GM12878 (cell line): ENCODE measurements around the gene RUFY2. TPM values are rescaled to one million over a fixed set of nuclear protein-coding genes. Genes with fewer than 3 reads are reported as not detected.

Source experiments
- ATAC-seq: fragments of 200-7000 bp; cut with Tn5 transposase; 3 replicates; pipeline ENCODE4 v1.9.1; 2020; ENCODE audit warnings: mild to moderate bottlenecking, moderate library complexity
- BruUV-seq: library from RNA; stranded (reverse); fragments of 400-500 nt; replicated peaks from 2 replicates; lab custom pipeline; 2021; lab: Mats Ljungman, UMichigan
- CTCF ChIA-PET: fragments of 300-600 bp; sonication (Branson Sonifier 250); formaldehyde crosslinking; extraction: SDS; loops from one replicate; lab custom pipeline; 2021; ENCODE audit warnings: inconsistent platforms; lab: Yijun Ruan, JAX
- POLR2A ChIA-PET: fragments of 350-600 bp; formaldehyde crosslinking; extraction: SDS; loops from one replicate; lab custom pipeline; 2021; ENCODE audit warnings: inconsistent platforms; lab: Charles Lee
- RAD21 ChIA-PET: fragments of 300-600 bp; sonication (Branson Sonifier 250); formaldehyde crosslinking; loops from one replicate; lab custom pipeline; 2023; ENCODE audit warnings: antibody characterized with exemption; ENCODE audit not compliant: unreplicated experiment; lab: Charles Lee
- SMC1A ChIA-PET: fragments of 300-600 bp; sonication (Branson Sonifier 250); formaldehyde crosslinking; loops from one replicate; lab custom pipeline; 2023; ENCODE audit not compliant: unreplicated experiment, uncharacterized antibody; lab: Charles Lee
- DNase-seq: peaks from one replicate; pipeline ENCODE4 v3.0.0-alpha.2; 2011; ENCODE audit warnings: low read depth, low spot score
- FAIRE-seq: peaks from 3 replicates; lab custom pipeline; 2011; peaks lifted over from hg19 to GRCh38; lab: Jason Lieb, UNC
- H2AFZ ChIP-seq: 2 replicates; pipeline ENCODE4 v1.6.0; 2011; ENCODE audit warnings: low read depth, low read length, control low read depth; ENCODE audit not compliant: control insufficient read depth
- H3K27ac ChIP-seq: 2 replicates; pipeline ENCODE4 v1.5.1; 2011; ENCODE audit warnings: control low read depth; ENCODE audit not compliant: control insufficient read depth, insufficient read depth
- H3K27me3 ChIP-seq, 2 experiments: replicated peaks in 1 of 2; 2 replicates each; pipeline versions ENCODE4 v1.6.0 to v1.6.1; 2011; ENCODE audit warnings: low read length in 1 of 2; ENCODE audit not compliant: control insufficient read depth in 2 of 2, insufficient read depth in 2 of 2
- H3K36me3 ChIP-seq, 2 experiments: 2 replicates each; pipeline ENCODE4 v1.5.1; 2011; ENCODE audit warnings: low read length in 1 of 2; ENCODE audit not compliant: control insufficient read depth in 2 of 2, insufficient read depth in 2 of 2
- H3K4me1 ChIP-seq: 2 replicates; pipeline ENCODE4 v1.6.1; 2011; ENCODE audit warnings: mild to moderate bottlenecking, low read length, moderate library complexity, mixed read lengths; ENCODE audit not compliant: control insufficient read depth, insufficient read depth
- H3K4me2 ChIP-seq: 2 replicates; pipeline ENCODE4 v1.6.0; 2011; ENCODE audit warnings: control low read depth; ENCODE audit not compliant: control insufficient read depth, insufficient read depth
- H3K4me3 ChIP-seq: fragments of 200-600 bp; sonication (generic); 2 replicates; pipeline ENCODE4 v1.5.1; 2016
- H3K79me2 ChIP-seq: 2 replicates; pipeline ENCODE4 v1.6.0; 2011; ENCODE audit warnings: low read length; ENCODE audit not compliant: control insufficient read depth, insufficient read depth
- H3K9ac ChIP-seq: 2 replicates; pipeline ENCODE4 v1.8.0; 2011; ENCODE audit warnings: low read length, control low read depth, mixed read lengths; ENCODE audit not compliant: control insufficient read depth, insufficient read depth
- H3K9me3 ChIP-seq: replicated peaks from 3 replicates; pipeline ENCODE4 v1.5.1; 2011; ENCODE audit warnings: mild to moderate bottlenecking, low read length; ENCODE audit not compliant: control insufficient read depth, insufficient read depth
- H4K20me1 ChIP-seq: 2 replicates; pipeline ENCODE4 v1.6.0; 2011; ENCODE audit not compliant: control insufficient read depth, insufficient read depth
- BMI1 ChIP-seq: fragments of 450-650 bp; IDR thresholded peaks from 2 replicates; pipeline ENCODE4 v1.6.1; 2016; ENCODE audit warnings: mild to moderate bottlenecking, moderate library complexity, borderline replicate concordance
- CHD2 ChIP-seq: IDR thresholded peaks from 2 replicates; pipeline ENCODE4 v1.6.1; 2011; ENCODE audit warnings: low read depth, low read length, improper control_type of control experiment, borderline replicate concordance
- POLR2AphosphoS5 ChIP-seq: IDR thresholded peaks from 2 replicates; pipeline ENCODE4 v1.6.1; 2011; ENCODE audit warnings: mild to moderate bottlenecking, low read length, inconsistent platforms
- RAD51 ChIP-seq: fragments of 450-650 bp; IDR thresholded peaks from 2 replicates; pipeline ENCODE4 v1.6.1; 2016; ENCODE audit warnings: moderate library complexity, mild to moderate bottlenecking, inconsistent platforms
- SPI1 ChIP-seq: IDR thresholded peaks from 2 replicates; pipeline ENCODE4 v1.6.1; 2011; ENCODE audit warnings: low read depth, mild to moderate bottlenecking, low read length, moderate library complexity, borderline replicate concordance; ENCODE audit not compliant: insufficient read depth
- SREBF2 ChIP-seq: IDR thresholded peaks from 2 replicates; pipeline ENCODE4 v1.6.1; 2012; ENCODE audit warnings: mild to moderate bottlenecking, low read length
- TCF7 ChIP-seq: IDR thresholded peaks from 2 replicates; pipeline ENCODE4 v1.6.1; 2014; ENCODE audit warnings: antibody characterized with exemption, borderline replicate concordance
- ZNF207 ChIP-seq: fragments of 450-650 bp; IDR thresholded peaks from 2 replicates; pipeline ENCODE4 v1.6.1; 2014; ENCODE audit warnings: antibody characterized with exemption, mild to moderate bottlenecking, borderline replicate concordance
- ZSCAN29 ChIP-seq: fragments of 450-650 bp; IDR thresholded peaks from 2 replicates; pipeline ENCODE4 v1.6.1; 2017; ENCODE audit warnings: mild to moderate bottlenecking, moderate library complexity
- WGBS: methylation state at CpG from one replicate; pipeline ENCODE4 v1.1.6; 2016; ENCODE audit warnings: low lambda C conversion rate; ENCODE audit not compliant: insufficient replicate concordance, insufficient coverage; ENCODE audit errors: missing lambda C conversion rate; 5-methylcytosine and 5-hydroxymethylcytosine counted together
- in situ Hi-C: fragments of 300-500 bp; cut with MboI; formaldehyde crosslinking; loops from 9 replicates; pipeline ENCODE4 v1.14.3; 2018; ENCODE audit warnings: mixed read lengths
- intact Hi-C: fragments of 100-400 bp; cut with micrococcal nuclease; formaldehyde crosslinking; loops from one replicate; pipeline ENCODE4 v1.14.2; 2022; ENCODE audit not compliant: unreplicated experiment
- polyA plus RNA-seq, 11 experiments: library from polyadenylated mRNA; depleted of rRNA in 4 of 11; unstranded in 6 of 11; stranded (reverse) in 5 of 11; fragments of >200 nt; fragmentation: Nextera tagmentation in 4 of 11; fragmentation: Illumina TruSeq in 1 of 11; extraction: Ambion mirVana in 4 of 11; extraction: Trizol in 1 of 11; gene quantifications; 1 replicate in 1 of 11; 2 replicates in 10 of 11; pipeline versions ENCODE4 v1.2.1 to v1.2.3, GENCODE V29; 2011 to 2016; ENCODE audit warnings: inconsistent platforms in 2 of 11, missing spikeins in 2 of 11, low read depth in 1 of 11
- total RNA-seq, 4 experiments: library from RNA; depleted of rRNA in 3 of 4; stranded (reverse); fragments of >200 nt in 3 of 4; fragmentation: Illumina TruSeq in 1 of 4; extraction: Trizol in 1 of 4; gene quantifications; 2 replicates each; pipeline versions ENCODE4 v1.2.1 to v1.2.3, GENCODE V29; 2013 to 2021
- TF ChIP-seq, protein P1 (sequence below): fragments of 450-650 bp; IDR thresholded peaks from 2 replicates; pipeline ENCODE4 v1.6.1; 2017; ENCODE audit warnings: mild to moderate bottlenecking
- TF ChIP-seq, protein P2 (sequence below): fragments of 450-650 bp; IDR thresholded peaks from 2 replicates; pipeline ENCODE4 v1.6.1; 2018; ENCODE audit warnings: borderline replicate concordance, mild to moderate bottlenecking; ENCODE audit not compliant: partially characterized antibody
- TF ChIP-seq, protein P3 (sequence below): fragments of 450-650 bp; IDR thresholded peaks from 2 replicates; pipeline ENCODE4 v1.6.1; 2014; ENCODE audit warnings: mild to moderate bottlenecking
- TF ChIP-seq, protein P4 (sequence below): IDR thresholded peaks from 2 replicates; pipeline ENCODE4 v1.6.1; 2011; ENCODE audit warnings: borderline replicate concordance, low read depth, mild to moderate bottlenecking, moderate library complexity, low read length; ENCODE audit not compliant: insufficient read depth, poor library complexity, severe bottlenecking

Gene RUFY2
- total and polyA plus RNA-seq, 10 of the 15 experiments (the other 5 are each of a cell fraction or from before 2014, with no cell fraction given): 1.7 to 8.4 (median 5.8) TPM

DNA sequence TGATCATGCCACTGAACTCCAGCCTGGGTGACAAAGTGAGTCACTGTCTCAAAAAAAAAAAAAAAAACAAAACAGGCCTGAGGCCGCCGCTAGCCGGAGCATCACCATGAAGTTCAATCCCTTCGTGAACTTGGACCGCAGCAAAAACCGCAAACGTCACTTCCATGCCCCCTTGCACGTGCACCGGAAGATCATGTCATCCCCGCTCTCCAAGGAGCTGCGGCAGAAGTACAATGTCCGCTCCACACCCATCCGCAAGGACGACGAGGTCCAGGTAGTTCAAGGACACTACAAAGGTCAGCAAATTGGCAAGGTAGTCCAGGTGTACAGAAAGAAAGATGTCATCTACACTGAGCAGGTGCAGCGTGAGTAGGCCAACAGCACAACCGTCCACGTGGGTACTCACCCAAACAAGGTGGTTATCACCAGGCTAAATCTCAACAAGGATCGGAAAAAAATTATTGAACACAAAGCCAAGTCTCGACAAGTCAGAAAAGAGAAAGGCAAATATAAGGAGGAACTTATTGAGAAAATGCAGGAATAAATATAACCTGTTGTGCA, 17.5 kb upstream of the RUFY2 start:
- H3K27me3 ChIP-seq: no peaks in the 10 kb centered on the region
- CTCF ChIA-PET: no interaction called here
- no peaks in the 10 kb centered on the region for H3K9me3 ChIP-seq
- H3K4me2 ChIP-seq: no peak overlapping the region
- no peak overlapping the region for H2AFZ ChIP-seq
- no peak for TF ChIP-seq BMI1
- no peak for TF ChIP-seq SPI1
- no peak for TF ChIP-seq ZSCAN29
- no peak for TF ChIP-seq ZNF207
- no peak for TF ChIP-seq SREBF2
- TF ChIP-seq RAD51: no peak
- TF ChIP-seq, protein P1, sequence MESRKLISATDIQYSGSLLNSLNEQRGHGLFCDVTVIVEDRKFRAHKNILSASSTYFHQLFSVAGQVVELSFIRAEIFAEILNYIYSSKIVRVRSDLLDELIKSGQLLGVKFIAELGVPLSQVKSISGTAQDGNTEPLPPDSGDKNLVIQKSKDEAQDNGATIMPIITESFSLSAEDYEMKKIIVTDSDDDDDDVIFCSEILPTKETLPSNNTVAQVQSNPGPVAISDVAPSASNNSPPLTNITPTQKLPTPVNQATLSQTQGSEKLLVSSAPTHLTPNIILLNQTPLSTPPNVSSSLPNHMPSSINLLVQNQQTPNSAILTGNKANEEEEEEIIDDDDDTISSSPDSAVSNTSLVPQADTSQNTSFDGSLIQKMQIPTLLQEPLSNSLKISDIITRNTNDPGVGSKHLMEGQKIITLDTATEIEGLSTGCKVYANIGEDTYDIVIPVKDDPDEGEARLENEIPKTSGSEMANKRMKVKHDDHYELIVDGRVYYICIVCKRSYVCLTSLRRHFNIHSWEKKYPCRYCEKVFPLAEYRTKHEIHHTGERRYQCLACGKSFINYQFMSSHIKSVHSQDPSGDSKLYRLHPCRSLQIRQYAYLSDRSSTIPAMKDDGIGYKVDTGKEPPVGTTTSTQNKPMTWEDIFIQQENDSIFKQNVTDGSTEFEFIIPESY: no peak
- TF ChIP-seq, protein P2, sequence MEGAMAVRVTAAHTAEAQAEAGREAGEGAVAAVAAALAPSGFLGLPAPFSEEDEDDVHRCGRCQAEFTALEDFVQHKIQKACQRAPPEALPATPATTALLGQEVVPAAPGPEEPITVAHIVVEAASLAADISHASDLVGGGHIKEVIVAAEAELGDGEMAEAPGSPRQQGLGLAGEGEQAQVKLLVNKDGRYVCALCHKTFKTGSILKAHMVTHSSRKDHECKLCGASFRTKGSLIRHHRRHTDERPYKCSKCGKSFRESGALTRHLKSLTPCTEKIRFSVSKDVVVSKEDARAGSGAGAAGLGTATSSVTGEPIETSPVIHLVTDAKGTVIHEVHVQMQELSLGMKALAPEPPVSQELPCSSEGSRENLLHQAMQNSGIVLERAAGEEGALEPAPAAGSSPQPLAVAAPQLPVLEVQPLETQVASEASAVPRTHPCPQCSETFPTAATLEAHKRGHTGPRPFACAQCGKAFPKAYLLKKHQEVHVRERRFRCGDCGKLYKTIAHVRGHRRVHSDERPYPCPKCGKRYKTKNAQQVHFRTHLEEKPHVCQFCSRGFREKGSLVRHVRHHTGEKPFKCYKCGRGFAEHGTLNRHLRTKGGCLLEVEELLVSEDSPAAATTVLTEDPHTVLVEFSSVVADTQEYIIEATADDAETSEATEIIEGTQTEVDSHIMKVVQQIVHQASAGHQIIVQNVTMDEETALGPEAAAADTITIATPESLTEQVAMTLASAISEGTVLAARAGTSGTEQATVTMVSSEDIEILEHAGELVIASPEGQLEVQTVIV: no peak
- TF ChIP-seq, protein P3, sequence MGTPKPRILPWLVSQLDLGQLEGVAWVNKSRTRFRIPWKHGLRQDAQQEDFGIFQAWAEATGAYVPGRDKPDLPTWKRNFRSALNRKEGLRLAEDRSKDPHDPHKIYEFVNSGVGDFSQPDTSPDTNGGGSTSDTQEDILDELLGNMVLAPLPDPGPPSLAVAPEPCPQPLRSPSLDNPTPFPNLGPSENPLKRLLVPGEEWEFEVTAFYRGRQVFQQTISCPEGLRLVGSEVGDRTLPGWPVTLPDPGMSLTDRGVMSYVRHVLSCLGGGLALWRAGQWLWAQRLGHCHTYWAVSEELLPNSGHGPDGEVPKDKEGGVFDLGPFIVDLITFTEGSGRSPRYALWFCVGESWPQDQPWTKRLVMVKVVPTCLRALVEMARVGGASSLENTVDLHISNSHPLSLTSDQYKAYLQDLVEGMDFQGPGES: no peak
- TF ChIP-seq POLR2AphosphoS5: no peak
- TF ChIP-seq CHD2: no peak
- TF ChIP-seq, protein P4, sequence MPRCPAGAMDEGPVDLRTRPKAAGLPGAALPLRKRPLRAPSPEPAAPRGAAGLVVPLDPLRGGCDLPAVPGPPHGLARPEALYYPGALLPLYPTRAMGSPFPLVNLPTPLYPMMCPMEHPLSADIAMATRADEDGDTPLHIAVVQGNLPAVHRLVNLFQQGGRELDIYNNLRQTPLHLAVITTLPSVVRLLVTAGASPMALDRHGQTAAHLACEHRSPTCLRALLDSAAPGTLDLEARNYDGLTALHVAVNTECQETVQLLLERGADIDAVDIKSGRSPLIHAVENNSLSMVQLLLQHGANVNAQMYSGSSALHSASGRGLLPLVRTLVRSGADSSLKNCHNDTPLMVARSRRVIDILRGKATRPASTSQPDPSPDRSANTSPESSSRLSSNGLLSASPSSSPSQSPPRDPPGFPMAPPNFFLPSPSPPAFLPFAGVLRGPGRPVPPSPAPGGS: no peak
- TF ChIP-seq TCF7: no peak
- H3K4me3 ChIP-seq: no peak overlapping the region
- H3K4me1 ChIP-seq: no peaks in the 10 kb centered on the region
- POLR2A ChIA-PET: no interaction called here
- ATAC-seq (no peak), FAIRE-seq (no peak), DNase-seq (no peak)
- RAD21 ChIA-PET: no interaction called here
- no peaks in the 10 kb centered on the region for H4K20me1 ChIP-seq
- no peaks in the 10 kb centered on the region for H3K79me2 ChIP-seq
- BruUV-seq: no TSS peak
- in situ Hi-C loops: no loop called here
- peaks cover 0 to 14% of the 10 kb centered on the region in 2 experiments; a peak in 2 of 4 replicates for H3K36me3 ChIP-seq
- intact Hi-C loops: no loop called here
- SMC1A ChIA-PET: no interaction called here
- 97% methylated on average over 20 of the region's 20 CpGs for WGBS
- no peak overlapping the region for H3K9ac ChIP-seq
- H3K27ac ChIP-seq: no peak overlapping the region
